Lower leg skin (tissue), 3 donors: Measurements from ENCODE around the gene SASH1.

ENCODE experiments used
- CTCF ChIP-seq, 3 donors: fragments of 450-650 bp; IDR thresholded peaks; one replicate each; pipeline ENCODE4 v1.5.1; 2016; ENCODE audit warnings: antibody characterized with exemption in 3 of 3, mild to moderate bottlenecking in 3 of 3, moderate library complexity in 2 of 3
- POLR2A ChIP-seq, 2 donors: fragments of 450-650 bp; IDR thresholded peaks; one replicate each; pipeline ENCODE4 v1.6.1; 2016 to 2017; ENCODE audit warnings: antibody characterized with exemption in 2 of 2, mild to moderate bottlenecking in 1 of 2, moderate library complexity in 1 of 2

- TF ChIP-seq CTCF (IDR thresholded peaks at IDR 0.05) (no peak), POLR2A (IDR thresholded peaks at IDR 0.05) (no peak)
Observed at GRCh38 chr6:148426317-148426977, 83.8 kb downstream of the SASH1 start.
